GM23248 (cell line): ENCODE data around the gene MARK1. TPM values are rescaled to one million over a fixed set of nuclear protein-coding genes. Genes with fewer than 3 reads are reported as not detected.

Source experiments
- DNase-seq: peaks from one replicate; pipeline ENCODE4 v3.0.0-alpha.2; 2015
- H2AFZ ChIP-seq: fragments of 200-600 bp; sonication (generic); 2 replicates; pipeline ENCODE4 v1.6.1; 2016; ENCODE audit warnings: antibody characterized with exemption
- H3F3A ChIP-seq: fragments of 200-600 bp; sonication (generic); 2 replicates; pipeline ENCODE4 v1.6.1; 2016; ENCODE audit warnings: mild to moderate bottlenecking, antibody characterized with exemption, mixed run types; ENCODE audit not compliant: insufficient read depth
- H3K27ac ChIP-seq: fragments of 200-600 bp; sonication (generic); 2 replicates; pipeline ENCODE4 v1.5.1; 2016; ENCODE audit warnings: mild to moderate bottlenecking
- H3K27me3 ChIP-seq: fragments of 200-600 bp; sonication (generic); replicated peaks from 2 replicates; pipeline ENCODE4 v1.6.1; 2016; ENCODE audit warnings: mild to moderate bottlenecking; ENCODE audit not compliant: insufficient read depth
- H3K36me3 ChIP-seq: fragments of 200-600 bp; sonication (generic); 2 replicates; pipeline ENCODE4 v1.6.1; 2016; ENCODE audit warnings: low read depth, mild to moderate bottlenecking
- H3K4me1 ChIP-seq: fragments of 200-600 bp; sonication (generic); 2 replicates; pipeline ENCODE4 v1.6.1; 2016; ENCODE audit warnings: mild to moderate bottlenecking; ENCODE audit not compliant: insufficient read depth
- H3K4me2 ChIP-seq: fragments of 200-600 bp; sonication (generic); one replicate; pipeline ENCODE4 v1.6.1; 2016; ENCODE audit warnings: mild to moderate bottlenecking; ENCODE audit not compliant: unreplicated experiment
- H3K4me3 ChIP-seq: fragments of 200-600 bp; sonication (generic); 2 replicates; pipeline ENCODE4 v1.5.1; 2016; ENCODE audit warnings: mild to moderate bottlenecking
- H3K79me2 ChIP-seq: fragments of 200-600 bp; sonication (generic); 2 replicates; pipeline ENCODE4 v1.6.1; 2016; ENCODE audit warnings: mild to moderate bottlenecking; ENCODE audit not compliant: insufficient read depth
- H3K9ac ChIP-seq: fragments of 200-600 bp; sonication (generic); 2 replicates; pipeline ENCODE4 v1.6.1; 2016; ENCODE audit warnings: mild to moderate bottlenecking
- H3K9me2 ChIP-seq: fragments of 200-600 bp; sonication (generic); 2 replicates; pipeline ENCODE4 v1.6.1; 2016; ENCODE audit warnings: mixed run types, mild to moderate bottlenecking, moderate library complexity; ENCODE audit not compliant: insufficient read depth
- H3K9me3 ChIP-seq: fragments of 200-600 bp; sonication (generic); one replicate; pipeline ENCODE4 v1.6.1; 2017; ENCODE audit warnings: low read depth
- H4K20me1 ChIP-seq: fragments of 200-600 bp; sonication (generic); 2 replicates; pipeline ENCODE4 v1.6.0; 2016; ENCODE audit not compliant: insufficient read depth
- EZH2 ChIP-seq: fragments of 200-600 bp; sonication (generic); IDR thresholded peaks from 2 replicates; pipeline ENCODE4 v1.6.1; 2018; ENCODE audit warnings: antibody characterized with exemption, mild to moderate bottlenecking; ENCODE audit not compliant: insufficient read depth, poor library complexity, severe bottlenecking
- EZH2phosphoT487 ChIP-seq: fragments of 200-600 bp; sonication (generic); IDR thresholded peaks from 2 replicates; pipeline ENCODE4 v1.6.1; 2018; ENCODE audit warnings: antibody characterized with exemption, moderate library complexity, mild to moderate bottlenecking, low read depth; ENCODE audit not compliant: insufficient read depth
- WGBS, 2 experiments: methylation state at CpG; one replicate each; pipeline ENCODE4 v1.1.6; 2015 to 2017; ENCODE audit warnings: low lambda C conversion rate in 2 of 2, low coverage in 1 of 2; ENCODE audit errors: missing lambda C conversion rate in 2 of 2; 5-methylcytosine and 5-hydroxymethylcytosine counted together
- in situ Hi-C: fragments of 300-500 bp; cut with MboI; formaldehyde crosslinking; loops from 2 replicates; pipeline ENCODE4 v1.15.0; 2020
- polyA plus RNA-seq: library from polyadenylated mRNA; unstranded; fragments of >200 nt; fragmentation: Nextera tagmentation; extraction: Ambion mirVana; gene quantifications from 2 replicates; pipeline ENCODE4 v1.2.1, GENCODE V29; 2016
- total RNA-seq: library from RNA; depleted of rRNA; stranded (reverse); fragments of >200 nt; shearing (Covaris generic); gene quantifications from 2 replicates; pipeline ENCODE4 v1.2.3, GENCODE V29; 2014

Gene MARK1
- total and polyA plus RNA-seq, 2 experiments from 2014 or later, result 0.40 to 0.65 TPM

- Histone ChIP-seq H3K9me2 (no peaks in the 10 kb centered on the region), H3K9ac (no peak overlapping the region), H4K20me1 (no peaks in the 10 kb centered on the region), H3K36me3 (no peaks in the 10 kb centered on the region), H3F3A (no peaks in the 10 kb centered on the region), H3K4me1 (no peaks in the 10 kb centered on the region), H3K27ac (no peak overlapping the region), H3K4me3 (no peak overlapping the region), H3K4me2 (no peak overlapping the region), H2AFZ (no peak overlapping the region), H3K79me2 (no peaks in the 10 kb centered on the region), H3K27me3 (0 out of 2 replicates have a peak, but pooled peaks cover 10% of the 10 kb centered on the region), H3K9me3 (no peaks in the 10 kb centered on the region)
- TF ChIP-seq EZH2 (no peak), EZH2phosphoT487 (no peak)
- WGBS, 2 experiments, result 67 to 71% methylated on average over 4 of the region's 4 CpGs
- in situ Hi-C loops, result no loop called here
- DNase-seq, result no peak
Observed at GRCh38 chr1:220703305-220703704, 175.4 kb downstream of the MARK1 start.

- no peaks in the 10 kb centered on the region for H3K36me3 ChIP-seq
- H3K9me2 ChIP-seq, result no peaks in the 10 kb centered on the region
- no peaks in the 10 kb centered on the region for H3K9me3 ChIP-seq
- no peak for TF ChIP-seq EZH2phosphoT487
- H3K4me1 ChIP-seq, result no peaks in the 10 kb centered on the region
- no peak overlapping the region for H3K27ac ChIP-seq
- WGBS, 2 experiments, result 76 to 79% methylated on average over 6 to 7 of the region's 7 CpGs
- H4K20me1 ChIP-seq, result no peaks in the 10 kb centered on the region
- H3F3A ChIP-seq, result no peaks in the 10 kb centered on the region
- no peak overlapping the region for H2AFZ ChIP-seq
- H3K27me3 ChIP-seq, result 0 out of 2 replicates have a peak, but pooled peaks cover 10% of the 10 kb centered on the region
- in situ Hi-C loops, result no loop called here
- H3K4me3 ChIP-seq, result no peak overlapping the region
- no peak for DNase-seq
- no peak overlapping the region for H3K4me2 ChIP-seq
- no peak overlapping the region for H3K9ac ChIP-seq
- no peaks in the 10 kb centered on the region for H3K79me2 ChIP-seq
Observed at GRCh38 chr1:220705782-220706181, 177.8 kb downstream of the MARK1 start.

GRCh38 chr1:220706480-220706879, 178.5 kb downstream of the MARK1 start:
- DNase-seq, result no peak
- Histone ChIP-seq H3F3A (no peaks in the 10 kb centered on the region), H3K4me2 (no peak overlapping the region), H3K4me1 (no peaks in the 10 kb centered on the region), H2AFZ (no peak overlapping the region), H3K79me2 (no peaks in the 10 kb centered on the region), H3K36me3 (no peaks in the 10 kb centered on the region), H3K27me3 (0 out of 2 replicates have a peak, but pooled peaks cover 9% of the 10 kb centered on the region), H3K4me3 (no peak overlapping the region), H3K9me2 (no peaks in the 10 kb centered on the region), H4K20me1 (no peaks in the 10 kb centered on the region), H3K9ac (no peak overlapping the region), H3K27ac (no peak overlapping the region), H3K9me3 (no peaks in the 10 kb centered on the region)
- in situ Hi-C loops, result no loop called here
- WGBS, 2 experiments, result 25 to 28% methylated on average over 9 of the region's 9 CpGs
- TF ChIP-seq EZH2 (no peak), EZH2phosphoT487 (no peak)

GRCh38 chr1:220707160-220707559, 179.2 kb downstream of the MARK1 start:
- Histone ChIP-seq H3F3A (no peaks in the 10 kb centered on the region), H3K9ac (no peak overlapping the region), H3K4me2 (no peak overlapping the region), H3K4me3 (no peak overlapping the region), H3K27me3 (0 out of 2 replicates have a peak, but pooled peaks cover 6% of the 10 kb centered on the region), H3K36me3 (no peaks in the 10 kb centered on the region), H3K4me1 (no peaks in the 10 kb centered on the region), H4K20me1 (no peaks in the 10 kb centered on the region), H2AFZ (no peak overlapping the region), H3K9me3 (no peaks in the 10 kb centered on the region), H3K27ac (no peak overlapping the region), H3K9me2 (no peaks in the 10 kb centered on the region), H3K79me2 (no peaks in the 10 kb centered on the region)
- no peak for DNase-seq
- 44 to 54% methylated on average over 9 to 10 of the region's 10 CpGs for WGBS, 2 experiments
- in situ Hi-C loops, result no loop called here
- TF ChIP-seq EZH2 (no peak), EZH2phosphoT487 (no peak)

GRCh38 chr1:220708244-220708643, 180.3 kb downstream of the MARK1 start:
- Histone ChIP-seq H3K9me3 (no peaks in the 10 kb centered on the region), H3K27ac (no peak overlapping the region), H2AFZ (no peak overlapping the region), H3K9ac (no peak overlapping the region), H4K20me1 (no peaks in the 10 kb centered on the region), H3K4me1 (no peaks in the 10 kb centered on the region), H3K79me2 (no peaks in the 10 kb centered on the region), H3K4me2 (no peak overlapping the region), H3K27me3 (no peaks in the 10 kb centered on the region), H3F3A (no peaks in the 10 kb centered on the region), H3K4me3 (no peak overlapping the region), H3K9me2 (no peaks in the 10 kb centered on the region), H3K36me3 (no peaks in the 10 kb centered on the region)
- no peak for TF ChIP-seq EZH2
- TF ChIP-seq EZH2phosphoT487, result no peak
- in situ Hi-C loops, result no loop called here
- WGBS, 2 experiments, result 43 to 69% methylated on average over 4 of the region's 4 CpGs
- DNase-seq, result no peak
